Gastrocnemius medialis (tissue), 4 donors: ENCODE data around the gene XYLB.

ENCODE experiments used
- POLR2A ChIP-seq, 2 donors: fragments of 450-650 bp; IDR thresholded peaks; one replicate each; pipeline ENCODE4 v1.6.1; 2017; ENCODE audit warnings: antibody characterized with exemption in 2 of 2, mild to moderate bottlenecking in 2 of 2, moderate library complexity in 2 of 2
- TF ChIP-seq, protein P1 (sequence below), 5 experiments: fragments of 450-650 bp in 3 of 5; fragments of 200-600 bp in 2 of 5; sonication (generic) in 2 of 5; IDR thresholded peaks in 4 of 5; conservative IDR thresholded peaks in 1 of 5; 1 replicate in 4 of 5; 2 replicates in 1 of 5; pipeline ENCODE4 v1.5.1; 2016 to 2019; ENCODE audit warnings: antibody characterized with exemption in 5 of 5, mild to moderate bottlenecking in 3 of 5, moderate library complexity in 3 of 5

DNA sequence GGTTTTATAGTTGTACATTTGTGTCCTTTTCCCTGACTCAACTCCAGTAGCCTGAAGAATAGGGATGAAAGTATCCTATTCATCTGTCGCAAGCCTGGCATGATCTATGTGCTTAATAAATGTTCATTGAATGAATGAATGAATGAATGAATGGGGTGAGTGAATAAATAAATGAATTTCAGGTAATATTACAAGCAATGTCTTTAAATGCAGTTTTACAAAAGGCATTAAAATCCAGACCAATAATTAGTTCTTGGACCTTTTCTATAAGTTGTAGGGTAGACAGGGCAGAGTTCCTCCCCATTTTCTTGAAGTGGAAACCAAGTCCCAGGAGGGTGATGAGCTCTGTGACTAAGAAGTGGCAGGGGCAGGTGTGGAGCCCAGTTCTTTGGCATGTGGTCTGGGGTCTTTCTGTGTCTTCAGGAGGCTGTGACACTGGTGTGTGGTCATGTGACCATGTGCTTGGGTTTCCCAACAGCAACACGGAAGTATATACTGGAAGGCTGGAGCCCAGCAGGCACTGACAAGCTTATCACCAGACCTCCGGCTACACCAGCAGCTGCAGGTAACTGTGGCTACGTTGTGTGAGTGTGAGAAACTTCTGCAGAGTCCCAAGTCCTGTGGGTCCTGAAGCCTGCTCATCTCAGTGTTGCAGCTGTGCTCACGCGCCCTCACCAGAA lies 18.3 kb downstream of the XYLB start:
- TF ChIP-seq, protein P1, sequence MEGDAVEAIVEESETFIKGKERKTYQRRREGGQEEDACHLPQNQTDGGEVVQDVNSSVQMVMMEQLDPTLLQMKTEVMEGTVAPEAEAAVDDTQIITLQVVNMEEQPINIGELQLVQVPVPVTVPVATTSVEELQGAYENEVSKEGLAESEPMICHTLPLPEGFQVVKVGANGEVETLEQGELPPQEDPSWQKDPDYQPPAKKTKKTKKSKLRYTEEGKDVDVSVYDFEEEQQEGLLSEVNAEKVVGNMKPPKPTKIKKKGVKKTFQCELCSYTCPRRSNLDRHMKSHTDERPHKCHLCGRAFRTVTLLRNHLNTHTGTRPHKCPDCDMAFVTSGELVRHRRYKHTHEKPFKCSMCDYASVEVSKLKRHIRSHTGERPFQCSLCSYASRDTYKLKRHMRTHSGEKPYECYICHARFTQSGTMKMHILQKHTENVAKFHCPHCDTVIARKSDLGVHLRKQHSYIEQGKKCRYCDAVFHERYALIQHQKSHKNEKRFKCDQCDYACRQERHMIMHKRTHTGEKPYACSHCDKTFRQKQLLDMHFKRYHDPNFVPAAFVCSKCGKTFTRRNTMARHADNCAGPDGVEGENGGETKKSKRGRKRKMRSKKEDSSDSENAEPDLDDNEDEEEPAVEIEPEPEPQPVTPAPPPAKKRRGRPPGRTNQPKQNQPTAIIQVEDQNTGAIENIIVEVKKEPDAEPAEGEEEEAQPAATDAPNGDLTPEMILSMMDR (IDR thresholded peaks at IDR 0.05 in 4 of 5, conservative IDR thresholded peaks at IDR 0.05 in 1 of 5) = no peak
- TF ChIP-seq POLR2A (IDR thresholded peaks at IDR 0.05) = no peak
